Caki2 (cell line): ENCODE results near the gene MGST3. TPM values are rescaled to one million over a fixed set of nuclear protein-coding genes. Genes with fewer than 3 reads are reported as not detected.
A peak's percentile ranks its signal among the peaks of the same experiment; 100 is the strongest.
"Not testable (repeated sequence)": the region's sequence is repeated elsewhere in the genome, so short reads cannot be mapped to it uniquely, and the experiment has no call there.

Source experiments
- DNase-seq: peaks from one replicate; pipeline ENCODE4 v3.0.0-alpha.2; 2015; ENCODE audit warnings: low read depth
- in situ Hi-C: cut with HindIII; loops from 2 replicates; pipeline ENCODE4 v1.10.0; 2016; ENCODE audit warnings: low sequenced_read_pairs, low pct_unique_long_range_greater_than_20kb, mixed read lengths
- total RNA-seq: library from RNA; depleted of rRNA; stranded (reverse); fragments of >200 nt; shearing (Covaris generic); gene quantifications from 2 replicates; pipeline ENCODE4 v1.2.3, GENCODE V29; 2014; ENCODE audit warnings: low replicate concordance

The MGST3 gene
- total RNA-seq, 1 experiment from 2014 or later = 424 TPM

GRCh38 chr1:165623624-165624023, 7.4 kb upstream of the MGST3 start:
- in situ Hi-C loops = no loop called here
- no peak for DNase-seq

DNA sequence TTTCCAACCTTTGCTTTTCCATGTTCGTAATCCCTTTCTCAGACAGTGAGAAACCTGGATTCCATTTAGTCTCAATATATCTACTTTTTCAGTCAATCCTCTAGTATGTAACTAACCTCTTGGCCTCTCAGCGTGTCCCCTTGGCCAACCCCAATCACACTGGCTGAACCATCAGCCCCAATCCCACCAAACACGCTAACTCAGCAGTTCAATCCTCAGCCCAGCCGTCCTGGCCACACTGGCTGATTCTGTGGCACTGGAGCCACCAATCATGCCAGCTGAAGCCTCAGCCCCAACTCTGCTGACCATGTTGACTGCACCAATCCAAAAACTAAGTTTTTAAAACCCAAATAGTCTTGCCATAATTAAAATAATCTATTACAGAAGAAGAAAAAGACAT, 6.6 kb upstream of the MGST3 start:
- in situ Hi-C loops = no loop called here
- no peak for DNase-seq

- in situ Hi-C loops = no loop called here
Observed at GRCh38 chr1:165628147-165628822, 2.7 kb upstream of the MGST3 start.

DNA sequence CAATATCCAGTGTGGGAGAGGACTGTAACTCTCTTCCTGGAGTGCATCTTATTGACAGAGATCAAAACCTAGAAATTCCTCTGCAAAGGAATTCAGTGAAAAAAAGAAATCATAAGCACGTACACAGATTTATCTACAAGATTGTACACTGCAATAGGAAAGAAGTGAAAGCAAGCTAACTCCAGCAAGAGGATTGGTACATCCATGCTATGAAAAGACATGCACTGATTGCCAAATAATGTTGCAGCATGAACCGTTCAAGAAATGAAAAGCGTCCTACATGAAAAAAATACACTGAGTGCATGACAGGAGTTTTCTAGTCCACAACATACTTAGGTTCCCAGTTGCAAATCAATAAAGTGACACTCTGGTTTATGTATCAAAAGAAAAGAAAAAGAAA, 1.9 kb upstream of the MGST3 start:
- DNase-seq = no peak
- in situ Hi-C loops = no loop called here

More at GRCh38 chr1:165628147-165628822, 2.7 kb upstream of the MGST3 start:
- no peak for DNase-seq

- DNase-seq = no peak
- in situ Hi-C loops = no loop called here
Observed at GRCh38 chr1:165629848-165630628, 996 bp upstream of the MGST3 start.

GRCh38 chr1:165631342-165632151, 513 bp downstream of the MGST3 start:
- in situ Hi-C loops = no loop called here
- DNase-seq = peak; percentile 84

- no peak for DNase-seq
- in situ Hi-C loops = no loop called here
Observed at GRCh38 chr1:165632152-165632469, 1.1 kb downstream of the MGST3 start.

GRCh38 chr1:165632491-165632890, 1.5 kb downstream of the MGST3 start:
- in situ Hi-C loops = no loop called here
- no peak for DNase-seq

GRCh38 chr1:165633614-165634013, 2.6 kb downstream of the MGST3 start:
- DNase-seq = peak; percentile 61
- in situ Hi-C loops = no loop called here

GRCh38 chr1:165634154-165634921, 3.3 kb downstream of the MGST3 start:
- in situ Hi-C loops = no loop called here

DNA sequence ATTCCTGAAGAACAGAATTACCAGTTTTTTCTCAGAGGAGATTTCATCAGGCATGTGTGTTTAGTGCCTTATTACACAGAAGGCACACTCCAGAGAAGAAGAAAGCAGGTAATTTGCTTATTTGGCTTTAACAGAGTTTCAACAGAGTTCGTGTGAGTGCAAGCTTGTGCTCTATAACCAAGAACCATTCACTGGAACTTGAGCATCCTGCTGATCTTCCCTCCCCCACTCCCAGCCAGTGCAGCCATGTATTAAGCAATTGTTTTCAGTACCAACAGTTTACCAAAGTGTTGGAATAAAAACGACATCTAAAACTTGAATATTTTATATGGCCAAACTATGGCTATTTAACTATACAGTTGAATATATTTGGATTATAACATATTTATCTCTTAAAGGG, 4.3 kb downstream of the MGST3 start:
- in situ Hi-C loops = no loop called here
- DNase-seq = no peak

More at GRCh38 chr1:165634154-165634921, 3.3 kb downstream of the MGST3 start:
- DNase-seq = peak; percentile 49

GRCh38 chr1:165635823-165636222, 4.8 kb downstream of the MGST3 start:
- no peak for DNase-seq
- in situ Hi-C loops = no loop called here

DNA sequence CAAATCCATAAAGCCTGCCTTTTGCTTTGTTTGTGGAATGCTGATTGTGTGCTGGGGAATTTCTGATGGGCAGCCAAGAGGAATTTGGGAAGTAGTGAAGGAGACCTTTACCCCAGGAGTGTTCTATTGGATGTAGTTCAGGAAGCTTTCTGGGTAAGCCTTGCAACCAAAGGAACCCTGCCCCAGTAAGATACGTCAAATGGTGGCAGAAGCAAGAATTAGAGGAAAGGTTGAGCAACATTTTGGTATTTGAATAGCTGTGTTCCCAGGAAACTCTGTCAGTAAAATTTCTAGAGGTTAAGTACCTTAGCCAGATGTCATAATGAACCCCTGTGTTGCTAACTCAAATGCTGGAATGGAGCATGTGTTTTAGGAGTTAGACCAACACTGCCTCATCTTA, 6.4 kb downstream of the MGST3 start:
- no peak for DNase-seq
- in situ Hi-C loops = no loop called here

GRCh38 chr1:165638211-165638610, 7.2 kb downstream of the MGST3 start:
- DNase-seq, in situ Hi-C loops: not testable (repeated sequence)

DNA sequence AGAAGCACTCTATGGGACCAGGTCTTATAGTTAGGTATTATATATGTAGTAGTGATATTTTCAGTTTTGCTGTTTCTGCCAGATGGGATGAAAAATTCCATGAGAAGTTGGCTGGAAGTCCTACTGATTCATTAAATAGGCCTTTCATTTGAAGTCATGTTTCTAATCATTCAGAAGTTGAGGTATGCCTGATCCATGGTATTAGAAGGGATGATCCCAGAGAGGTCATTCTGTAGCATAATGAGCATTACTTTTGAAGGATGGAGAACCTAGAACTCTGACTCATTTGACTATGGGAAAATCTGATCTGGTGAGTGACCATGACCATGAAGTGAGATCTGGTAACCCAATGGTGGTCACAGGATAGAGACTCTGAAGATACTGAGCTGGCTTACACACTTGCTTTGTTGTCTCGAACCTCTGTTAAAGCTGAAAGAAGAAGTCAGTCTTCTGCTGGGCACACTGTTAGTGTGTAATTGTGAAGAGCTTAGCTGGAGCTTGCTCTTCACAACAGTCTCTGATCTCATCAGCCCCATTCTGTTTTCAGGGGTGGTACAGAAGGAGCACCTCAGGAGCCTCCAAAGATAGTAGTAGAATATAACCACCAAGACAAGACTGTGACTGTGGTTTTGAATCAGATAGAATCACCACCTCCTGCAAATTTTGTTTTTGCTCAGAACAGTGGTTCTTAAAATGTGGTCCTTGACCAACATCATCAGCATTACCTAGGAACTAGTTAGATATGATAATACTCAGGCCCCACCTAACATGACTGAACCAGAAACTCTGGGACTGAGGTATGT, 9.0 kb downstream of the MGST3 start:
- DNase-seq = no peak
- in situ Hi-C loops = no loop called here

DNA sequence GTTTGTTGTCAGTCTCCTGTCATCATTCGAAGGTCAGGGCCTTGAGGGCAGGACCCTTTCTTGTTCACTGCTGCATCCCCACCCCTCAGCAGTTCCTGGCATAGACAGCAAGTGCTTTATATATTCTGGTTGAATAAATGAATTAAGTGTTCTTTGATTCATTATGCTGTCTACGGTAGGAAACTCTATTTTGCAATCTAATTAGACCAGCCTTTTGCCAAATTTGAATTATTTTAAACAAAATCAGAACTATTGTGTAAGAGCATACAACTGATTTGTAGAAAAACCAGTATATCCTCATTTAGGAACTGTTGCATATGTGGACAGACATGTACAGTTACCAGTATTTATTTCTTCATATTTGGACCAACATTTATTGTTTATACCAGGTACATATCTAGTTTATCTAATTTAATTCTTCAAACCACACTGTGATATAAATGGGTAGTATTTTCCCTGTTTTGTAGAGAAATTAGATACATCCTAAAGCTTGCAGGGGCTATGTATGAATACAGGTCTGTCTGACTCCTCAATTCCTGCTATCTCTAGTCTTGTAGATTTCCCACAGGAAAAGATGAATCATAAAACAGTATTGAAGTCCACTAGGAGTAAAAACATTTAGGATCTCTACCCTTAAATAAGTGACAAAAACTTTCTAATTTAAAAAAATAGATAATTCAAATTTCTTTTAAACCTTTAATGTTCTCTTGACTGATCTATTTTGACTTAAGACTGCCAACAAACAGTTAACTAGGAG, 10.4 kb downstream of the MGST3 start:
- in situ Hi-C loops = no loop called here
- DNase-seq = no peak
